GM12878 (cell line): ENCODE data around the gene ABI3. TPM values are rescaled to one million over a fixed set of nuclear protein-coding genes. Genes with fewer than 3 reads are reported as not detected.

ENCODE experiments used
- BHLHE40 ChIP-seq, 2 experiments: fragments of 450-650 bp in 1 of 2; IDR thresholded peaks; 2 replicates each; pipeline ENCODE4 v1.6.1; 2011 to 2017; ENCODE audit warnings: low read depth in 2 of 2, borderline replicate concordance in 1 of 2, improper control_type of control experiment in 1 of 2, low read length in 1 of 2, mild to moderate bottlenecking in 1 of 2
- CBX5 ChIP-seq: sonication (generic); IDR thresholded peaks from 2 replicates; pipeline ENCODE4 v1.6.1; 2016; ENCODE audit warnings: low read depth, moderate library complexity, mild to moderate bottlenecking, inconsistent platforms
- ETV6 ChIP-seq, 2 experiments: fragments of 450-650 bp in 1 of 2; IDR thresholded peaks in 1 of 2; conservative IDR thresholded peaks in 1 of 2; 2 replicates each; pipeline ENCODE4 v1.6.1; 2014; ENCODE audit warnings: antibody characterized with exemption in 1 of 2, borderline replicate concordance in 1 of 2, low read depth in 1 of 2, mild to moderate bottlenecking in 1 of 2, moderate library complexity in 1 of 2
- SMARCA5 ChIP-seq: fragments of 450-650 bp; IDR thresholded peaks from 2 replicates; pipeline ENCODE4 v1.6.1; 2017; ENCODE audit warnings: mild to moderate bottlenecking
- TCF12 ChIP-seq: IDR thresholded peaks from 2 replicates; pipeline ENCODE4 v1.6.1; 2011; ENCODE audit warnings: low read depth, mild to moderate bottlenecking, low read length
- YBX1 ChIP-seq: fragments of 450-650 bp; IDR thresholded peaks from 2 replicates; pipeline ENCODE4 v1.6.1; 2016; ENCODE audit warnings: antibody characterized with exemption
- polyA plus RNA-seq, 11 experiments: library from polyadenylated mRNA; depleted of rRNA in 4 of 11; unstranded in 6 of 11; stranded (reverse) in 5 of 11; fragments of >200 nt; fragmentation: Nextera tagmentation in 4 of 11; fragmentation: Illumina TruSeq in 1 of 11; extraction: Ambion mirVana in 4 of 11; extraction: Trizol in 1 of 11; gene quantifications; 1 replicate in 1 of 11; 2 replicates in 10 of 11; pipeline versions ENCODE4 v1.2.1 to v1.2.3, GENCODE V29; 2011 to 2016; ENCODE audit warnings: inconsistent platforms in 2 of 11, missing spikeins in 2 of 11, low read depth in 1 of 11
- total RNA-seq, 4 experiments: library from RNA; depleted of rRNA in 3 of 4; stranded (reverse); fragments of >200 nt in 3 of 4; fragmentation: Illumina TruSeq in 1 of 4; extraction: Trizol in 1 of 4; gene quantifications; 2 replicates each; pipeline versions ENCODE4 v1.2.1 to v1.2.3, GENCODE V29; 2013 to 2021
- TF ChIP-seq, protein P1 (sequence below): fragments of 450-650 bp; IDR thresholded peaks from 2 replicates; pipeline ENCODE4 v1.6.1; 2017; ENCODE audit warnings: antibody characterized with exemption, mild to moderate bottlenecking, moderate library complexity
- TF ChIP-seq, protein P2 (sequence below): IDR thresholded peaks from 2 replicates; pipeline ENCODE4 v1.6.1; 2011; ENCODE audit warnings: low read depth, low read length, improper control_type of control experiment, borderline replicate concordance
- TF ChIP-seq, protein P3 (sequence below): fragments of 450-650 bp; IDR thresholded peaks from 2 replicates; pipeline ENCODE4 v1.6.1; 2017; ENCODE audit warnings: mild to moderate bottlenecking, low read depth, inconsistent platforms; ENCODE audit not compliant: poor library complexity, severe bottlenecking

ABI3 gene
- total and polyA plus RNA-seq, 10 of the 15 experiments (the other 5 are each of a cell fraction or from before 2014, with no cell fraction given), result 13.4 to 109 (median 51.1) TPM

DNA sequence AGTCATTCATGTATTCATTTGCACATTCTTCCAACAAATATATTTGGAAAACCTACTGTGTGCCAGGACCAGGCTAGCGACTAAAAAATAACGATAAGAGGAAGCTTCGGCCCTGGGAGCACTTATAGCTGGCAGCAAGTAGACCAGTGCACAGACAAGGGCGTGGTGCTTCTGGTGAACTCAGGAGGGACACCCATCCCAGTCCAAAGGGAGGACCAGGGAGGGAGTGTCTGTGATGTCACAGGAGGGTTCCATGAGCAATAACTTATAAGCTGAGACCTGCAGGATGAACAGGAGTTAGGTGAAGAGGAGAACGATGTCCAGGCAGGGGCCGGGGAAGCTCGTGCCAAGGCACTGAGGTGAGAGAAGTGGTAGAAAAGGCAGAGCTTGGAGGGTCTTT is 37.4 kb downstream of the ABI3 start (continued):
- TF ChIP-seq, protein P1, sequence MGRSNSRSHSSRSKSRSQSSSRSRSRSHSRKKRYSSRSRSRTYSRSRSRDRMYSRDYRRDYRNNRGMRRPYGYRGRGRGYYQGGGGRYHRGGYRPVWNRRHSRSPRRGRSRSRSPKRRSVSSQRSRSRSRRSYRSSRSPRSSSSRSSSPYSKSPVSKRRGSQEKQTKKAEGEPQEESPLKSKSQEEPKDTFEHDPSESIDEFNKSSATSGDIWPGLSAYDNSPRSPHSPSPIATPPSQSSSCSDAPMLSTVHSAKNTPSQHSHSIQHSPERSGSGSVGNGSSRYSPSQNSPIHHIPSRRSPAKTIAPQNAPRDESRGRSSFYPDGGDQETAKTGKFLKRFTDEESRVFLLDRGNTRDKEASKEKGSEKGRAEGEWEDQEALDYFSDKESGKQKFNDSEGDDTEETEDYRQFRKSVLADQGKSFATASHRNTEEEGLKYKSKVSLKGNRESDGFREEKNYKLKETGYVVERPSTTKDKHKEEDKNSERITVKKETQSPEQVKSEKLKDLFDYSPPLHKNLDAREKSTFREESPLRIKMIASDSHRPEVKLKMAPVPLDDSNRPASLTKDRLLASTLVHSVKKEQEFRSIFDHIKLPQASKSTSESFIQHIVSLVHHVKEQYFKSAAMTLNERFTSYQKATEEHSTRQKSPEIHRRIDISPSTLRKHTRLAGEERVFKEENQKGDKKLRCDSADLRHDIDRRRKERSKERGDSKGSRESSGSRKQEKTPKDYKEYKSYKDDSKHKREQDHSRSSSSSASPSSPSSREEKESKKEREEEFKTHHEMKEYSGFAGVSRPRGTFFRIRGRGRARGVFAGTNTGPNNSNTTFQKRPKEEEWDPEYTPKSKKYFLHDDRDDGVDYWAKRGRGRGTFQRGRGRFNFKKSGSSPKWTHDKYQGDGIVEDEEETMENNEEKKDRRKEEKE, result no peak
- TF ChIP-seq, protein P2, sequence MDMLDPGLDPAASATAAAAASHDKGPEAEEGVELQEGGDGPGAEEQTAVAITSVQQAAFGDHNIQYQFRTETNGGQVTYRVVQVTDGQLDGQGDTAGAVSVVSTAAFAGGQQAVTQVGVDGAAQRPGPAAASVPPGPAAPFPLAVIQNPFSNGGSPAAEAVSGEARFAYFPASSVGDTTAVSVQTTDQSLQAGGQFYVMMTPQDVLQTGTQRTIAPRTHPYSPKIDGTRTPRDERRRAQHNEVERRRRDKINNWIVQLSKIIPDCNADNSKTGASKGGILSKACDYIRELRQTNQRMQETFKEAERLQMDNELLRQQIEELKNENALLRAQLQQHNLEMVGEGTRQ, result no peak
- TF ChIP-seq CBX5 (no peak), ETV6 (conservative IDR thresholded peaks at IDR 0.05 in 1 of 2, IDR thresholded peaks at IDR 0.05 in 1 of 2; ENCODE audit: borderline replicate concordance in 1 of 2, low read depth in 1 of 2) (no peak), BHLHE40 (IDR thresholded peaks at IDR 0.05; ENCODE audit: borderline replicate concordance in 1 of 2, low read depth in 2 of 2, low read length in 1 of 2) (no peak), TCF12 (no peak), SMARCA5 (no peak), YBX1 (no peak)
- TF ChIP-seq, protein P3, sequence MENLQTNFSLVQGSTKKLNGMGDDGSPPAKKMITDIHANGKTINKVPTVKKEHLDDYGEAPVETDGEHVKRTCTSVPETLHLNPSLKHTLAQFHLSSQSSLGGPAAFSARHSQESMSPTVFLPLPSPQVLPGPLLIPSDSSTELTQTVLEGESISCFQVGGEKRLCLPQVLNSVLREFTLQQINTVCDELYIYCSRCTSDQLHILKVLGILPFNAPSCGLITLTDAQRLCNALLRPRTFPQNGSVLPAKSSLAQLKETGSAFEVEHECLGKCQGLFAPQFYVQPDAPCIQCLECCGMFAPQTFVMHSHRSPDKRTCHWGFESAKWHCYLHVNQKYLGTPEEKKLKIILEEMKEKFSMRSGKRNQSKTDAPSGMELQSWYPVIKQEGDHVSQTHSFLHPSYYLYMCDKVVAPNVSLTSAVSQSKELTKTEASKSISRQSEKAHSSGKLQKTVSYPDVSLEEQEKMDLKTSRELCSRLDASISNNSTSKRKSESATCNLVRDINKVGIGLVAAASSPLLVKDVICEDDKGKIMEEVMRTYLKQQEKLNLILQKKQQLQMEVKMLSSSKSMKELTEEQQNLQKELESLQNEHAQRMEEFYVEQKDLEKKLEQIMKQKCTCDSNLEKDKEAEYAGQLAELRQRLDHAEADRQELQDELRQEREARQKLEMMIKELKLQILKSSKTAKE, result no peak
